ENCODE measurements around the gene TMEM72. TPM values are rescaled to one million over a fixed set of nuclear protein-coding genes. Genes with fewer than 3 reads are reported as not detected.

TMEM72 gene
- polyA plus RNA-seq, 6 donors from 2014 or later, result not detected

- H3K4me1 Mint-ChIP-seq, result peaks cover 42 to 54% (median 47%) of the 10 kb centered on the region in 3 donors
- ATAC-seq (ENCODE audit: low read depth in 2 of 2) (no peak), DNase-seq (no peak)
- no peaks in the 10 kb centered on the region for H3K27me3 Mint-ChIP-seq
- peak overlapping the region in 2 of 6 donors; percentile 50 to 89 for H3K27ac Mint-ChIP-seq
- peak overlapping the region in 1 of 8 donors; percentile 6 for H3K4me3 Mint-ChIP-seq
- H3K36me3 Mint-ChIP-seq, result peaks cover 5 to 6% of the 10 kb centered on the region in 2 donors
- peaks cover 3 to 12% (median 5%) of the 10 kb centered on the region in 7 donors for H3K9me3 Mint-ChIP-seq
These were observed 38.8 kb downstream of the TMEM72 start for GRCh38 chr10:44949915-44950314.

GRCh38 chr10:44950326-44951225, 39.4 kb downstream of the TMEM72 start:
- DNase-seq, result no peak
- Mint-ChIP-seq H3K36me3 (peaks cover 0 to 1% of the 10 kb centered on the region in 2 donors), H3K4me1 (peaks cover 43 to 54% (median 49%) of the 10 kb centered on the region in 3 donors), H3K27ac (no peak overlapping the region), H3K27me3 (no peaks in the 10 kb centered on the region), H3K9me3 (peaks cover 0 to 5% (median under 1%) of the 10 kb centered on the region in 7 donors), H3K4me3 (peak overlapping the region in 2 of 8 donors; percentile 22 to 65)
- no peak for ATAC-seq (ENCODE audit: low read depth in 2 of 2)

- H3K9me3 Mint-ChIP-seq, result peaks cover 0 to 4% (median 0%) of the 10 kb centered on the region in 7 donors
- H3K27ac Mint-ChIP-seq, result no peak overlapping the region
- DNase-seq (no peak), ATAC-seq (ENCODE audit: low read depth in 2 of 2) (no peak)
- H3K27me3 Mint-ChIP-seq, result no peaks in the 10 kb centered on the region
- H3K4me3 Mint-ChIP-seq, result no peak overlapping the region
- peaks cover 8 to 9% of the 10 kb centered on the region in 2 donors for H3K36me3 Mint-ChIP-seq
- peaks cover 38 to 52% (median 45%) of the 10 kb centered on the region in 3 donors for H3K4me1 Mint-ChIP-seq
These were observed 40.6 kb downstream of the TMEM72 start for GRCh38 chr10:44951576-44952226.

GRCh38 chr10:44952779-44953231, 41.7 kb downstream of the TMEM72 start:
- Mint-ChIP-seq H3K36me3 (peaks cover 8 to 10% of the 10 kb centered on the region in 2 donors), H3K27ac (no peak overlapping the region)
- DNase-seq, result no peak

GRCh38 chr10:44954042-44954441, 42.9 kb downstream of the TMEM72 start:
- H3K4me3 Mint-ChIP-seq, result peak overlapping the region in 1 of 8 donors; percentile 44
- DNase-seq, result no peak
- H3K27me3 Mint-ChIP-seq, result no peaks in the 10 kb centered on the region
- no peak for ATAC-seq (ENCODE audit: low read depth in 2 of 2)
- peaks cover 0 to 4% (median 0%) of the 10 kb centered on the region in 7 donors for H3K9me3 Mint-ChIP-seq
- peaks cover 8 to 10% of the 10 kb centered on the region in 2 donors for H3K36me3 Mint-ChIP-seq
- no peak overlapping the region for H3K27ac Mint-ChIP-seq
- peaks cover 35 to 56% (median 35%) of the 10 kb centered on the region in 3 donors for H3K4me1 Mint-ChIP-seq

More at GRCh38 chr10:44952779-44953231, 41.7 kb downstream of the TMEM72 start:
- Mint-ChIP-seq H3K27me3 (no peaks in the 10 kb centered on the region), H3K4me3 (no peak overlapping the region), H3K9me3 (peaks cover 0 to 4% (median 0%) of the 10 kb centered on the region in 7 donors), H3K4me1 (peaks cover 36 to 56% (median 39%) of the 10 kb centered on the region in 3 donors)
- no peak for ATAC-seq (ENCODE audit: low read depth in 2 of 2)

- Mint-ChIP-seq H3K27me3 (no peaks in the 10 kb centered on the region), H3K27ac (peak overlapping the region in 1 of 6 donors; percentile 2)
- no peak for ATAC-seq (ENCODE audit: low read depth in 2 of 2)
These were observed 43.8 kb downstream of the TMEM72 start for GRCh38 chr10:44954962-44955361.

GRCh38 chr10:44955413-44956070, 44.4 kb downstream of the TMEM72 start:
- peaks cover 8 to 10% of the 10 kb centered on the region in 2 donors for H3K36me3 Mint-ChIP-seq
- peaks cover 0 to 4% (median 0%) of the 10 kb centered on the region in 7 donors for H3K9me3 Mint-ChIP-seq

More at GRCh38 chr10:44954962-44955361, 43.8 kb downstream of the TMEM72 start:
- Mint-ChIP-seq H3K36me3 (peaks cover 8 to 10% of the 10 kb centered on the region in 2 donors), H3K4me3 (peak overlapping the region in 2 of 8 donors; percentile 44 to 47), H3K4me1 (peaks cover 26 to 48% (median 27%) of the 10 kb centered on the region in 3 donors), H3K9me3 (peaks cover 0 to 4% (median 0%) of the 10 kb centered on the region in 7 donors)
- no peak for DNase-seq

GRCh38 chr10:44956226-44956625, 45.1 kb downstream of the TMEM72 start:
- peaks cover 0 to 4% (median 0%) of the 10 kb centered on the region in 7 donors for H3K9me3 Mint-ChIP-seq
- no peaks in the 10 kb centered on the region for H3K27me3 Mint-ChIP-seq
- H3K4me1 Mint-ChIP-seq, result peaks cover 24 to 47% (median 26%) of the 10 kb centered on the region in 3 donors
- no peak for DNase-seq
- H3K36me3 Mint-ChIP-seq, result peaks cover 8 to 10% of the 10 kb centered on the region in 2 donors
- ATAC-seq (ENCODE audit: low read depth in 2 of 2), result no peak
- peak overlapping the region in 1 of 8 donors; percentile 77 for H3K4me3 Mint-ChIP-seq
- H3K27ac Mint-ChIP-seq, result peak overlapping the region in 2 of 6 donors; percentile 6 to 42

More at GRCh38 chr10:44955413-44956070, 44.4 kb downstream of the TMEM72 start:
- Mint-ChIP-seq H3K27ac (peak overlapping the region in 1 of 6 donors; percentile 6), H3K4me1 (peaks cover 22 to 45% (median 27%) of the 10 kb centered on the region in 3 donors), H3K4me3 (peak overlapping the region in 1 of 8 donors; percentile 77), H3K27me3 (no peaks in the 10 kb centered on the region)
- DNase-seq, result no peak
- ATAC-seq (ENCODE audit: low read depth in 2 of 2), result no peak

GRCh38 chr10:44956717-44957706, 45.9 kb downstream of the TMEM72 start:
- no peak for DNase-seq
- H3K9me3 Mint-ChIP-seq, result peaks cover 0 to 4% (median 0%) of the 10 kb centered on the region in 7 donors
- peak overlapping the region in 1 of 6 donors; percentile 52 for H3K27ac Mint-ChIP-seq
- peaks cover 8 to 10% of the 10 kb centered on the region in 2 donors for H3K36me3 Mint-ChIP-seq
- H3K27me3 Mint-ChIP-seq, result no peaks in the 10 kb centered on the region
- peak overlapping the region in 3 of 8 donors; percentile 8 to 86 (median 16) for H3K4me3 Mint-ChIP-seq
- H3K4me1 Mint-ChIP-seq, result peaks cover 24 to 47% (median 27%) of the 10 kb centered on the region in 3 donors
- no peak for ATAC-seq (ENCODE audit: low read depth in 2 of 2)

GRCh38 chr10:44958196-44958897, 47.2 kb downstream of the TMEM72 start:
- ATAC-seq (ENCODE audit: low read depth in 2 of 2) (no peak), DNase-seq (no peak)
- Mint-ChIP-seq H3K4me1 (peaks cover 34 to 59% (median 39%) of the 10 kb centered on the region in 3 donors), H3K4me3 (peak overlapping the region; percentile 81 to 93 (median 90)), H3K36me3 (peaks cover 8 to 10% of the 10 kb centered on the region in 2 donors), H3K9me3 (peaks cover 0 to 4% (median 0%) of the 10 kb centered on the region in 7 donors), H3K27me3 (peaks cover 0 to 11% (median 9%) of the 10 kb centered on the region in 3 donors), H3K27ac (peak overlapping the region in 4 of 6 donors; percentile 54 to 92 (median 80))

GRCh38 chr10:44958898-44959246, 47.7 kb downstream of the TMEM72 start:
- H3K4me1 Mint-ChIP-seq, result peaks cover 37 to 64% (median 44%) of the 10 kb centered on the region in 3 donors
- H3K36me3 Mint-ChIP-seq, result peaks cover 8 to 10% of the 10 kb centered on the region in 2 donors
- peaks cover 0 to 15% (median 9%) of the 10 kb centered on the region in 3 donors for H3K27me3 Mint-ChIP-seq
- H3K9me3 Mint-ChIP-seq, result peaks cover 0 to 4% (median 0%) of the 10 kb centered on the region in 7 donors
- peak overlapping the region; percentile 81 to 93 (median 90) for H3K4me3 Mint-ChIP-seq
- DNase-seq (no peak), ATAC-seq (ENCODE audit: low read depth in 2 of 2) (no peak)
- H3K27ac Mint-ChIP-seq, result peak overlapping the region in 5 of 6 donors; percentile 54 to 92 (median 80)

Data from naive B cell (primary cell).